Activated naive CD8-positive, alpha-beta T cell treated with anti-CD3 and anti-CD28 coated beads for 36 hours (primary cell): ENCODE measurements around the gene PLOD1. TPM values are rescaled to one million over a fixed set of nuclear protein-coding genes. Genes with fewer than 3 reads are reported as not detected.
A peak's percentile ranks its signal among the peaks of the same experiment; 100 is the strongest.
"Not testable (repeated sequence)": the region's sequence is repeated elsewhere in the genome, so short reads cannot be mapped to it uniquely, and the experiment has no call there.

Experiments used
- DNase-seq: peaks from one replicate; pipeline ENCODE4 v3.0.0; 2021
- H3K27ac Mint-ChIP-seq: one replicate; pipeline ENCODE4 v1.8.0; 2022; ENCODE audit warnings: mild to moderate bottlenecking, moderate library complexity, mixed read lengths
- H3K27me3 Mint-ChIP-seq: one replicate; pipeline ENCODE4 v1.8.0; 2022; ENCODE audit warnings: mild to moderate bottlenecking, mixed read lengths
- H3K36me3 Mint-ChIP-seq: one replicate; pipeline ENCODE4 v1.8.0; 2021; ENCODE audit warnings: mild to moderate bottlenecking, mixed read lengths
- H3K4me1 Mint-ChIP-seq: one replicate; pipeline ENCODE4 v1.8.0; 2021; ENCODE audit warnings: mixed read lengths
- H3K4me3 Mint-ChIP-seq: one replicate; pipeline ENCODE4 v1.8.0; 2022; ENCODE audit warnings: mild to moderate bottlenecking, moderate library complexity, mixed read lengths
- H3K9me3 Mint-ChIP-seq: one replicate; pipeline ENCODE4 v1.8.0; 2022; ENCODE audit warnings: mixed read lengths
- total RNA-seq, 2 experiments: library from RNA; stranded (reverse); gene quantifications; one replicate each; pipeline ENCODE4 v1.2.3, GENCODE V29; 2021

The PLOD1 gene
- 10 to 100 TPM; 21.9 to 22.5 TPM for total RNA-seq

DNA sequence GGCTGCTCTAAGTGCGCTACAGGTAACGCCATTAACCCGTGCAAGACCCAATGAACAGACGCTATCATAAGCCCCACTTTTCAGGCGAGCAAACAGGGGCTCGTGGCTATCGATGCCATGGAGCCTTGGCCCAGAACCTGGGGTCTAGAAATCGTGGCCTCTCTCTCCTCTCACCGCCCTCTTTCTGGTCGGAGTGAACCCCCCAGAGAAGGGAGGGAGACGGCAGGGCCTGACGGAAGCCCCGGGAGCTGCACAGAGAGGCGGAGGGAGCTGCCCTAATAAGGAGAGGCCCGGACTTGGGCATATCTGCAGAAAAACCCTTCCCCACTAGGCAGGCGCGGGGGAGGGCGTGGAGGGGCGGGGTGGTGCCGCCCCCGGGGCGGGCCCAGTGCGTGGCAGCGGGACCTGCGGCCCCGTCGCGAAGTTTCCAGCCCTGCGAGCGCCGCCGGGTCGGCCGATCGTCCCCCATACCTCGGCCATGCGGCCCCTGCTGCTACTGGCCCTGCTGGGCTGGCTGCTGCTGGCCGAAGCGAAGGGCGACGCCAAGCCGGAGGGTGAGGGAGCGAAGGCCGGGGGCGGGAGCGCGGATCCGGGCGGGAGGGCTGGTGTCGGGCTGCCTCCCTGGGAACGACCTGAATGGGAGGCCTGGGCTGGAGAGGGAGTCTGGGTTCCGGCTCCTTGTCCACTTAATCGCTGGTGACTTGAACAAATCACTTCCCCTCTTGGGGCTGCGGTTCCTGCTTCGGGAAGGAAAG, at the start of gene PLOD1:
TSS of gene PLOD1 (plus strand) at position 416 of the 755 bp plus-strand sequence. CDS start at position 479, 63 bp downstream.
- peak within 1 kb of the TSS; percentile 48 for H3K27ac Mint-ChIP-seq
- H3K9me3 Mint-ChIP-seq = no peaks in the 10 kb centered on the region
- H3K36me3 Mint-ChIP-seq = no peaks in the 10 kb centered on the region
- H3K4me1 Mint-ChIP-seq = peaks cover 9% of the 10 kb centered on the region
- peak within 1 kb of the TSS; percentile 80 for H3K4me3 Mint-ChIP-seq
- peak; percentile 82 for DNase-seq
- no peaks in the 10 kb centered on the region for H3K27me3 Mint-ChIP-seq

DNA sequence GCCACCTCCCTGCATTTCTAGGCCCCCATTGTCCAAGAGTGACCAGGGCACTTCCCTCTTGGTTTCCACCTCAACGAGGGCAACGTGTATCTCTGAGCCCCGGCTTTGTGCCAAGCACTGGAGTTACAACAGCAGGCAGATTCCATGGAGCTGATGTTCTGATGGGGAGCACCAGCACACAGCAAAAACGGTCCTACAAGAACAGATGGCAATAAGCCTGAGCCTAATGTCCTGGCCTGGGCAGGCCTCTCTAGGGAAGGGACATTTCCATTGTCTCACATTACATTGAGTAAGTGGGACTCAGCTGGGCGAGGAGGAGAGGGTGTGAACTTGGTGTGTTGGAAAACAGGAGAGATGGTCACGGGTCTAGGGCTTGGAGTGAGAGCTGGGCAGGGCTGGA, 48.6 kb upstream of the PLOD1 start:
- H3K27ac Mint-ChIP-seq = no peak overlapping the region
- H3K27me3 Mint-ChIP-seq = peaks cover 7% of the 10 kb centered on the region
- no peaks in the 10 kb centered on the region for H3K36me3 Mint-ChIP-seq
- no peak overlapping the region for H3K4me3 Mint-ChIP-seq
- no peaks in the 10 kb centered on the region for H3K4me1 Mint-ChIP-seq
- no peaks in the 10 kb centered on the region for H3K9me3 Mint-ChIP-seq
- no peak for DNase-seq

DNA sequence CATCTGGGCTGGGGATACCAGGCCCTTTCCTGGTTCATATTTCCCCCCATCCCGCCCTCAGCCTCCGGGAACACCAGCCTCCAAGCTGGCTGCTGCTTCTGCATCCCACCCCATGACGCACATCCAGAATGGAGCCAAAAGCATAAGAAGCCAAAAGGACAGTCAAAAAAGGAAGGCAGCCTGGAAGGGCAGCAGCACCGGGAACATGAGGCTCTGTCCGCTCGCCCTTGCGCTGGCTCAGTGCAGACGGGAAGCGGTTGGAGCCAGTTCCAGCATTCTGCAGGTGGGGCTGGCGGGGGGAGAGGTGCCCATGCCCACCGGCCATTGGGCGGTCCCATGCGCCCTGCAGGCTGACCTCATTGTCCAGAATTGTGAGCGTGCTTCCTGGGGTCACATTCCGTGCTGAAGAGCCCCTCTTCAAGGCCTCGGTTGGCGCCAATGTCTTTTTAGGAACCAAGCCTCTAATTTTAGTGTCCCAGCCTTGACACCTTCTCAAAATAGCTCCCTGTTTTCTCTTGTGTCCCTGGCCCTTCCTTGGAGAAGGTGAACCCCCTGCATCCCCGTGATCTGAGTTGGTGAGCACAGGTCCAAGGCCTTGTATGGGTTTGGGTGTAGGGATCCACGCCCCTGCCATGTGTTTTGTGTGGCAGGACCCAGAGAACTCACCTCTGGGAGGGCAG, 47.4 kb upstream of the PLOD1 start:
- no peak overlapping the region for H3K27ac Mint-ChIP-seq
- no peak overlapping the region for H3K4me3 Mint-ChIP-seq
- H3K27me3 Mint-ChIP-seq = peaks cover 7% of the 10 kb centered on the region
- H3K36me3 Mint-ChIP-seq = no peaks in the 10 kb centered on the region
- H3K9me3 Mint-ChIP-seq = no peaks in the 10 kb centered on the region
- no peaks in the 10 kb centered on the region for H3K4me1 Mint-ChIP-seq
- no peak for DNase-seq

- H3K4me3 Mint-ChIP-seq = no peak overlapping the region
- H3K4me1 Mint-ChIP-seq = no peaks in the 10 kb centered on the region
- H3K27me3 Mint-ChIP-seq = peaks cover 7% of the 10 kb centered on the region
- H3K36me3 Mint-ChIP-seq = no peaks in the 10 kb centered on the region
- H3K9me3 Mint-ChIP-seq = no peaks in the 10 kb centered on the region
- H3K27ac Mint-ChIP-seq = no peak overlapping the region
- DNase-seq = no peak
These were observed 46.9 kb upstream of the PLOD1 start for GRCh38 chr1:11887666-11888007.

DNA sequence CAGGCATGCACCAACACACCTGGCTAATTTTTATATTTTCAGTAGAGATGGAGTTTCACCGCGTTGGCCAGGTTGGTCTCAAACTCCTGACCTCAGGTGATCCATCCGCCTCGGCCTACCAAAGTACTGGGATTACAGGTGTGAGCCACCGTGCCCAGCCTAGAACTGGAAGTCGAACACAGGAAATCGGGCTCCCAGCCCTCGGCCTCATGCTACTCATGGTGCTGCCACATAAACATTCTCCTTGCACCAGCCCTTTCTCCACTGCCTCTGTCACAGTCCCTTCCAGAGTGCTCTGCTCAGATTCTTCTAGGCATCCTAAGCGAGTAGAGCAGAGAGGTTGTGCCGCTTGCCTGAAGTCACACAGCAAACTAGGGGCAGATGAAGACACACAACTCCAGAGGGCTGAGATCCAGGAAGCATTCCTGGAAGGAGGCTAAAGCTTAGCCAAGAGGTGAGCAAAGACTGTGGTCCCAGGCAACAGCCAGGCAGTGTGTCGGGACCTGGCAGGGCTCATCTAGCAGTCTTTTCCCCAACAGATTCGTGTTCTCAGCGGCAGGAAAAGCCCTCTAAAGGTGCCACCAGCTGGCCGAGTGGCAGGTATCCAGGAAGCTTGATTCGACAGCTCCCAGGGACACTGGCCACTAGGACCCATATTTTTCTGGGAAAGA, 46.2 kb upstream of the PLOD1 start:
- DNase-seq = no peak
- no peaks in the 10 kb centered on the region for H3K9me3 Mint-ChIP-seq
- no peak overlapping the region for H3K27ac Mint-ChIP-seq
- no peaks in the 10 kb centered on the region for H3K36me3 Mint-ChIP-seq
- no peak overlapping the region for H3K4me3 Mint-ChIP-seq
- H3K27me3 Mint-ChIP-seq = peaks cover 7% of the 10 kb centered on the region
- no peaks in the 10 kb centered on the region for H3K4me1 Mint-ChIP-seq

DNA sequence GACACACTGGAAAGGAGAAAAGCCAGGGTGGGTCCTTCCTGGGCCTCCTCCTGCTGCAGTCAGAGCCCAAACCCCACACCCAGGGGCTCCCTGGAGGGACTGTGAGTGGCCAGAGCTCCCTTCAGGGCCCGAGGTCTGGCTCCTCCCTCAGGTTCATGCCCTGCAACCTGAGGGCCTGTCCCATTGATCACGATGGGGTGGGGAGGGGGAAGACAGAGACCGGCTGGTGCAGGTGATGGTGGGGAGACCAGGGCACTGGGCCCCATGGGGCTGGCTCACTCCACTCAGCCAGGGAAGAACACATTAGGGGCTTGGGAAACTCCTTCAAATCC, 45.7 kb upstream of the PLOD1 start:
- Mint-ChIP-seq H3K4me3 (no peak overlapping the region), H3K27ac (no peak overlapping the region), H3K36me3 (no peaks in the 10 kb centered on the region), H3K4me1 (no peaks in the 10 kb centered on the region), H3K9me3 (no peaks in the 10 kb centered on the region), H3K27me3 (peaks cover 9% of the 10 kb centered on the region)
- DNase-seq = no peak

DNA sequence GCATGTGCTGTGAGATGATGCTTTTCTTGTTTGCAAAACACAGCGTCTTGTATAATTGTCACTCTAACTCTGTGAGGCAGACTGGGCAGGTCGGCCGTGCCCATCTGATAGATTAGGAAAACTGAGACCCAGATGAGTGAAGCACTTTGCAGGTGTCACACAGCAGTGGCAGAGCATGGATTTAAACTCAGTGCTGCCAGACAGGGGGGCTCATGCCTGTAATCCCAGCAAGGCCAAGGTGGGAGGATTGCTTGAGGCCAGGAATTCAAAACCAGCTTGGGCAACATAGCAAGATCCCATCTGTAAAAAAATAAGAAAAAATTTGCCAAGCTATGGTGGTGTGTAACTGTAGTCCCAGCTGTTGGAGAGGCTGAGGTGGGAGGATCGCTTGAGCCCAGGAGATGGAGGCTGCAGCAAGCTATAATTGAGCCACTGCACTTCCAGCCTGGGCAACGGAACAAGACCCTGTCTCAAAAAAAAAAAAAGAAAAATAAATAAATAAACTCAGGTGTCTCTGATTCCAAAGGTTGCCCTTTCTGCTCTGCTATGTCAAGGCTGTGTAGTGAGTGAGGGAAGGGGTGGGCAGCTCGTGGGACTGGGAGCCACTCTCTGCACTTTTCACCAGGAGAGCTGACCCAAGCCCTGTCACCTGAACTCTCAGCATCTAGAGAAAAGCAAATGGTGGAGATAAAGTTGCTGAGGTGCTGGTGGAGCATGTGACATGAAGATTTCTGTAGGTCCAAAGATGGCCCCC, 42.9 kb upstream of the PLOD1 start:
- H3K36me3 Mint-ChIP-seq = no peaks in the 10 kb centered on the region
- H3K4me3 Mint-ChIP-seq = no peak overlapping the region
- no peak overlapping the region for H3K27ac Mint-ChIP-seq
- H3K9me3 Mint-ChIP-seq = no peaks in the 10 kb centered on the region
- H3K4me1 Mint-ChIP-seq = no peaks in the 10 kb centered on the region
- DNase-seq = no peak
- H3K27me3 Mint-ChIP-seq = peaks cover 19% of the 10 kb centered on the region

DNA sequence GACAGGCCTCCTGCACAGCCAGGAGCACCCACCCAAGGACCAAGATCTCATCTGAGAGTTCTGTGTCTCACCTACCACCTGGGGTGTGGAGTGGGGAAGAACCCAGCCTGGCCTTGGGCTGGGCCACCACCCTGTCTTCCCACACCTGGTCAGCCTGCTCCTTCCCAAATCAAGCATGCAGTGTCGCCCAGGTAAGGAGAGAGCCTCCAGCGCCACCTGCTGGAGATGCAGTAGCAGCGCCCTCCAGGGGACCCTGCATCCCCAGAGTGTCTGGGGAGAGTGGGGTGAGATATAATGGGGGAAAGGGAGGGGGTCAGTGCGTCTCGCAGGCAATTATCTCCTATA, 40.6 kb upstream of the PLOD1 start:
- no peak overlapping the region for H3K4me3 Mint-ChIP-seq

DNA sequence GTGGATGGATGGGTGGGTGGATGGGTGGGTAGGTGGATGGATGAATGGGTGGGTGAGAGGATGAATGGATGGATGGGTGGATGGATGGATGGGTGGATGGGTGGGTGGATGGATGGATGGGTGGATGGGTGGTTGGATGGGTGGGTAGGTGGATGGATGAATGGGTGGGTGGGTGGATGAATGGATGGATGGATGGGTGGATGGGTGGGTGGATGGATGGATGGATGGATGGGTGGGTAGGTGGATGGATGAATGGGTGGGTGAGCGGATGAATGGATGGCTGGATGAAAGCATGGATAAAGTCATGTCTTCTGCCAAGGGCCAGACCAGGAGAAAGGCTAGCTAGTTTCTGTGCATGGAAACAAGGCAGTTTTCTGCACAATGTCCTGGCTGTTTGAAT, 40.0 kb upstream of the PLOD1 start:
- H3K27ac Mint-ChIP-seq, H3K4me3 Mint-ChIP-seq, DNase-seq, H3K4me1 Mint-ChIP-seq, H3K9me3 Mint-ChIP-seq, H3K36me3 Mint-ChIP-seq: not testable (repeated sequence)
- H3K27me3 Mint-ChIP-seq = peaks cover 42% of the 10 kb centered on the region

More for the DNA sequence above, 40.6 kb upstream of the PLOD1 start:
- Mint-ChIP-seq H3K27me3 (peaks cover 36% of the 10 kb centered on the region), H3K4me1 (no peaks in the 10 kb centered on the region), H3K36me3 (no peaks in the 10 kb centered on the region), H3K9me3 (no peaks in the 10 kb centered on the region), H3K27ac (no peak overlapping the region)
- peak; percentile 68 for DNase-seq

DNA sequence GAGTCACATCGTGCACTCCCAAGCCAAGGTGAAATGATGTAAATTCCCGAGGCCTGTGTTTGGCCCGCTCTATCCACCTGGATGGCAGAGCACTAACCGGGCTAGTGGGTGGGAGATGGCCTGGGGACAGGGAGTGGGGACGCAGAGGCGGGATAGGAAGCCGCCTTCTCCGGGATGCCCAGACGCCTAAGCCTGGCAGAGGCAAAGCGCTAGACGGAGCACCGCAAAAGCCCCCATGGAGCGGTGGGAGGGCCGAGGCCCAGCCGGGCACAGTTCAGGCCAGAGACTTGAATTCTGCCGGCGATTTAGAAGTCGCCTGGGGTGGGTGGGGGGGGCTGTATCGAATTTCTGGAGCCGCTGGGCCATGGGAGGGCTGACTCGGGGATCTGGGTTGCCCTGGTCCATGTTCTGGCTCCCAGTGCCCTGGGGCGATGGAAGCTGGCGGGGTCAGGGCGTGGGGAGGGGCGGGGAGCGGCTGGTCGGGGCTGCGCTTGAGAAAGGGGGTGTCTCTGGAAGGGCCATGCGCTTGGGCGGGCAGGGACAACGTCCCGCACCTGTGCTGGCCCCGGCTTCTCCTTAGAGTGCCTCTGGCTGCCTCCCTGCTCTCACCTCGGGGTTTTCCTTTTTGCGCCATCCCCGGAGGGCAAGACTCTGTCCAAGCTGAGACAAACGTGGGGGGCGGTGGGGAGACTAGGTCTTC, 36.3 kb upstream of the PLOD1 start:
- Mint-ChIP-seq H3K4me3 (no peak overlapping the region), H3K9me3 (no peaks in the 10 kb centered on the region), H3K27ac (no peak overlapping the region), H3K36me3 (no peaks in the 10 kb centered on the region), H3K4me1 (no peaks in the 10 kb centered on the region), H3K27me3 (peaks cover 78% of the 10 kb centered on the region)
- DNase-seq = no peak

GRCh38 chr1:11898831-11899467, 35.6 kb upstream of the PLOD1 start:
- Mint-ChIP-seq H3K4me3 (no peak overlapping the region), H3K9me3 (no peaks in the 10 kb centered on the region), H3K36me3 (no peaks in the 10 kb centered on the region), H3K27me3 (peaks cover 81% of the 10 kb centered on the region), H3K27ac (no peak overlapping the region), H3K4me1 (no peaks in the 10 kb centered on the region)
- peak; percentile 21 for DNase-seq

DNA sequence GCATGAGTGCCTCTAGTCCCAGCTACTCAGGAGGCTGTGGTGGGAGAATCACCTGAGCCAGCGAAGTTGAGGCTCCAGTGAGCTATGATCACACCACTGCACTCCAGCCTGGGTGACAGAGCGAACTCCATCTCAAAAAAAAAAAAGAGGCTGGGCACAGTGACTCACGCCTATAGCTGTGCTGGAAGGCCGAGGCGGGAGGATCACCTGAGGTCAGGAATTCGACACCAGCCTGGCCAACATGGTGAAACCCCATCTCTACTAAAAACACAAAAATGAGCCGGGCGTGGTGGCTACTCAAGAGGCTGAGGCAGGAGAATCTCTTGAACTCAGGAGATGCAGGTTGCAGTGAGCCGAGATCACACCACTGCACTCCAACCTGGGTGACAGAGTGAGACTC, 33.1 kb upstream of the PLOD1 start:
- H3K36me3 Mint-ChIP-seq, H3K9me3 Mint-ChIP-seq, DNase-seq, H3K4me3 Mint-ChIP-seq, H3K27ac Mint-ChIP-seq: not testable (repeated sequence)
- Mint-ChIP-seq H3K4me1 (peaks cover 18% of the 10 kb centered on the region), H3K27me3 (peaks cover 79% of the 10 kb centered on the region)

DNA sequence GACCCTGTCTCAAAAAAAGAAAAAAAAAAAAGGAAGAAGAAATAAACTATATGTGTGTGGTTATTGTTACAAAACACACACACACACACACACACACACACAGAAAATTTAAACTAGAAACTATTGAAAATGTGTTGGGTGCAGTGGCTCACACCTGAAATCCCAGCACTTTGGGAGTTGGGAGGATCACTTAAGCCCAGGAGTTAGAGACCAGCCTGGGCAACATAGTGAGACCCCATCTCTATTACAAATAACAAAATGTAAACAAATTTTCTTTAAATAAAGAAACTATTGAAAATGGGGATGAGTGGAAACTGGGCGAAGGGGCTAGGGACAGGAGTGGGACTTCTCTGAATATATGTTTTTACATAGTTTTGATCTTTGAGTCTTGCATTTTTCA, 31.3 kb upstream of the PLOD1 start:
- peaks cover 28% of the 10 kb centered on the region for H3K4me1 Mint-ChIP-seq
- no peak for DNase-seq
- H3K4me3 Mint-ChIP-seq = no peak overlapping the region
- peaks cover 73% of the 10 kb centered on the region for H3K27me3 Mint-ChIP-seq
- H3K9me3 Mint-ChIP-seq = no peaks in the 10 kb centered on the region
- H3K36me3 Mint-ChIP-seq = no peaks in the 10 kb centered on the region
- no peak overlapping the region for H3K27ac Mint-ChIP-seq

DNA sequence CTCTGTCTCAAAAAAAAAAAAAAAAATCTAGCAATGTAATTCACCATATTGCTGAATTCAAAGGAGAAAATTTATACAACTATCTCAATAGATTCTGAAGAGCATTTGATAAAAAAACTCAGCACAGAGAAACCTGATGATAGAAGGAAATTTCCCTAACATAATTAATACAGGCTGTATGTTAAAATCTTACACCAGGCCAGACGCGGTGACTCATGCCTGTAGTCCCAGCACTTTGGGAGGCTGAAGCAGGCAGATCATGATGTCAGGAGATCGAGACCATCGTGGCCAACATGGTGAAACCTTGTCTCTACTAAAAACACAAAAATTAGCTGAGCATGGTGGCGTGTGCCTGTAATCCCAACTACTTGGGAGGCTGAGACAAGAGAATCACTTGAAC, 30.4 kb upstream of the PLOD1 start:
- H3K9me3 Mint-ChIP-seq, H3K27ac Mint-ChIP-seq, DNase-seq, H3K4me3 Mint-ChIP-seq, H3K36me3 Mint-ChIP-seq: not testable (repeated sequence)
- Mint-ChIP-seq H3K4me1 (peaks cover 33% of the 10 kb centered on the region), H3K27me3 (peaks cover 74% of the 10 kb centered on the region)
